ENCODE data around the gene MCTP1.

DNA sequence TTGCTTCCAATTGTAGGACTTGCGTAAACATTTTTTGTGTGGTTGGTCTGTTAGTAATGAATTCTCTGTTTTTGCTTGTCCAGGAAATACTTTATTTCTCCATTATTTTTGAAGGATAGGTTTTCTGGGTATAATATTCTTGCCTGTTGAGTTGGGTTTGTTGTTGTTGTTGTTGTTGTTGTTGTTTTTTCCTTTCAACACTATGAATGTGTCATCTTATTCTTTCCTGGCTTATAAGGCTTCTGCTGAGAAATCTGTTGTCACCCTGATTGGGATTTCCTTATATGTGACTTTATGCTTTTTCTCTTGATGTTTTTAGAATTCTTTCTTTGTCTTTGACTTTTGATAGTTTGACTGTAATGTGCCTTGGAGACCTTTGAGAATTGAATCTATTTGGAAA lies 626.6 kb downstream of the MCTP1 start:
- TF ChIP-seq EZH2 (IDR thresholded peaks at IDR 0.05) (no peak), POLR2AphosphoS5 (IDR thresholded peaks at IDR 0.05; ENCODE audit: borderline replicate concordance, low read depth, low read length) (no peak), FOXP2 (optimal IDR thresholded peaks at IDR 0.05; ENCODE audit: control extremely low read depth, extremely low read length, insufficient read depth) (no peak)
